ENCODE results near the gene SCUBE3.

- TF ChIP-seq CTCF (IDR thresholded peaks at IDR 0.05), result no peak
- no peak for TF ChIP-seq POLR2A (IDR thresholded peaks at IDR 0.05)
Measured at GRCh38 chr6:35223396-35223795, 9.6 kb downstream of the SCUBE3 start.
